NT2/D1 (cell line): Measurements from ENCODE around the gene ST6GALNAC3.

Experiments used
- SUZ12 ChIP-seq: IDR thresholded peaks from 2 replicates; pipeline ENCODE4 v1.6.1; 2011; ENCODE audit not compliant: insufficient read length, insufficient read depth; ENCODE audit errors: extremely low read depth
- YY1 ChIP-seq: IDR thresholded peaks from 2 replicates; pipeline ENCODE4 v1.6.1; 2011; ENCODE audit not compliant: insufficient read length, insufficient read depth
- ZNF274 ChIP-seq: IDR thresholded peaks from 2 replicates; pipeline ENCODE4 v1.6.1; 2011; ENCODE audit warnings: mild to moderate bottlenecking, low read depth, low read length

DNA sequence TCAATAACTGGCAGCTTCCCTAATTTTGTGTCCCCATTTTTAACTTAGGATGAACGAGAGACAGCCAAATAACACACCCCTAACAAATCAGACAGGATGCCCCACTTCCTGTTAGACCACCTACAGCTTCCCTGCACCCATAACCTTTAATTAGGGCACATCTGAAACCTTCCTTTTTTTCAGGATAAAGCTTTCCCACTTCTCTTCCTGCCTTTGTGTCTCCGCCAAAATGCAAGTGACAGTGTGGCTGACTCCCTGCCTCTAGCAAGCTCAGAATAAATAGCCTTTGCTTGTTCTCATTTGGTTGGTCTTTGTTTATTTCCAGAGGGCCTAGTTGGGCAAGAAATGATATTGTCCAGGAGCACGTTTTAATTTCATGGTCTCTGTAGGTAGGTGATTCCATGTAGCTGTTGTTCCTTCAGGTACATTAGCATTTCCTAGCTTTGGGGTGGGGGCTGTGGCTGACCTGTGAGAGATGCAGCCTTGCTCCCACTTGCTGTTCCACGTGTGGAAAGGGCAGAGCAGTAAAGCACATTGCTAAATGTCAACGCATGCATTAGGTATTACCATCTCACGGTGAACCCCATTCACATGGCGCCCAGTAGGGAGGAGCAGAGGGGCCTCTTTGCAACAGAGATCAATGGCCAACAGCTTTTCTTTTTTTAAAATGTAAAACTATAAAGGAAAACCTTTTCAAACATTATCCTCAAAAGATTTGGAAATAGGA is 154.9 kb downstream of the ST6GALNAC3 start:
- TF ChIP-seq SUZ12 = no peak
- TF ChIP-seq YY1 = no peak
- TF ChIP-seq ZNF274 = no peak
